GM18498 (cell line): ENCODE measurements around the gene OPN1MW.
A peak's percentile ranks its signal among the peaks of the same experiment; 100 is the strongest.
"Not testable (repeated sequence)": the region's sequence is repeated elsewhere in the genome, so short reads cannot be mapped to it uniquely, and the experiment has no call there.

Experiments used
- ATAC-seq: cut with Tn5 transposase; IDR thresholded peaks from one replicate; pipeline ENCODE4 v1.9.1; 2021; ENCODE audit warnings: mild to moderate bottlenecking, moderate library complexity; ENCODE audit not compliant: unreplicated experiment

Gene OPN1MW

DNA sequence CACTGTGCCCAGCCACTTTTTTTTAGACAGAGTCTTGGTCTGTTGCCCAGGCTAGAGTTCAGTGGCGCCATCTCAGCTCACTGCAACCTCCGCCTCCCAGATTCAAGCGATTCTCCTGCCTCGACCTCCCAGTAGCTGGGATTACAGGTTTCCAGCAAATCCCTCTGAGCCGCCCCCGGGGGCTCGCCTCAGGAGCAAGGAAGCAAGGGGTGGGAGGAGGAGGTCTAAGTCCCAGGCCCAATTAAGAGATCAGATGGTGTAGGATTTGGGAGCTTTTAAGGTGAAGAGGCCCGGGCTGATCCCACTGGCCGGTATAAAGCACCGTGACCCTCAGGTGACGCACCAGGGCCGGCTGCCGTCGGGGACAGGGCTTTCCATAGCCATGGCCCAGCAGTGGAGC lies at the start of gene OPN1MW:
Gene OPN1MW, plus strand, starts transcription at position 301 of the 400 bp plus-strand sequence. Its CDS starts 82 bp downstream, at position 383.
- ATAC-seq, result not testable (repeated sequence)

DNA sequence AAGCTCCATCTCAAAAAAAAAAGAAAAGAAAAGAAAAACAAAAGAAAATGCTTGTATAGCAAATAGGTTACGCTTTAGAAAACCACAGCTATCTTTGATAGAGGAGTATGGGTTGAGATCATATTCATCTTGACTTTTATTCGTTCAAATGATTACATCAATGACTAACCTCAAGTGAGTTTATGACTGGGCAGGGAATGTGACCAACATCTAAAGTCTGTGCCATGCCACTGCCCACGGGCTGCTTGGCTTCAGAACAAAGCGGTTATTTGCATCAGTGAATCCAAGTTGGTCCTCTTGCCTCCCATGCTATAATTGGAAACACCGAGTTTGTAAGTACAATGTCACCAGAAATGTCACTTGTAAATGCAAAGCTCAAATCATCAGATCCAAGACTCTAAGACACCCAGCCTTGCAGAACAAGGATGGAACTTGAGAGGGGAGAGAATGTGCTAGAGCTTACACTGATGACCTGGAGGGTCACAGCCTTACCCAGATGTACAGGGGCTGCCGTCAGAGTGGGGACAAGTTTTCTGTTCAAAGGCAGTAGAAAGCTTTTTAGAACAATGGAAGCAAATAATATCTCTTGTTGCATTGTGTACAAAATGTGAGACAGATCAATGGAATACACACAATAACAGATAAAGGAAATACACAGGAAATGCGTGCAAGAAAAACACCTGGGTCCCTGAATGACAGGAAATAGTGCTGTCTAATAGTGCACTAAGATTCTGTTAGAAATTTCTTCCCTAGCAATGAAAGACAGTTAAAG lies 46.8 kb upstream of the OPN1MW start:
- no peak for ATAC-seq

DNA sequence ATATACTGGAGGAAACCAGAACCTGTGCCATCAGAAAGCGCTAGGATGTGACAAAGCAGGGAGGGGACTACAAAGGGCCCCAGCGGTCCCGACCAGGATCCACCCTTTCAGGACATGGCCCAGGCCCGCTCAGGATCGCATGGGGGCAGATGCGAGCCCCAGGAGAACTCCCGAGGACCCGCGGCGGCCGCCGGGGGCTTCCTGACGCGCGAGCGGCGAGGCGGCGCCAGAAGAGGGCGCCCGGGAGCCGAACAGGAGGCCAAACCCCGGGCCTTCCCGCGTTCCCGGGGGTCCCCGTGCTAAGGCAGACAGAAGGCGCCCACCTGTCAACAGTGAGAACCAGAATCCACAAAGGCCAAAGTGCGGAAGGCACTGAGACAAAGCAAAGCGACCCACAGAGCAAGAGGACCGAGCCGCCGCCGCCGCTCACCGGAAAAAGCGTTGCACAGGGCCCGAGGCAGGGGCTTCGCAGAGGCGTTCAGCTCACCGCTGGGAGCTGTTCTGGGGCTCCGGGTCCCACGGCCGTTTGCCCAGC lies 45.7 kb upstream of the OPN1MW start:
- ATAC-seq, result no peak

DNA sequence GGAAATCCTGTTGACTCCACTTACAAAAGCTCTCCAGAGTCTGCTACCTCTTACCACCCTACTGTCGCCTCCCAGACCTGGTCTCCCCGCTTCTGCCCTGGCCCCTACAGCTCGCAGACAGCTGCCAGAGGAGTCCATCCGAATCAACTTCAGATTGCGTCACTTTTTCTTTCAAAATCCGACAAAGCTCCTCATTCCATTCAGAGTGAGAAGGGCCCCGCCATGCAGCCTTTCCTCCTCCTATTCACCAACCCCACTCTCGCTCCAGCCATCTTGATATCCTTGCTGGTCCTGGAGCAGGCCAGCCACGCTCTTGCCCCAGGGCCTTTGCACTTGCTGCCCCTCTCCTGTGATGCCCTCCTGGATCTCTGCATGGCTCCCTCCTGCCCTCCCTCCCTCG lies 43.5 kb upstream of the OPN1MW start:
- ATAC-seq, result no peak

DNA sequence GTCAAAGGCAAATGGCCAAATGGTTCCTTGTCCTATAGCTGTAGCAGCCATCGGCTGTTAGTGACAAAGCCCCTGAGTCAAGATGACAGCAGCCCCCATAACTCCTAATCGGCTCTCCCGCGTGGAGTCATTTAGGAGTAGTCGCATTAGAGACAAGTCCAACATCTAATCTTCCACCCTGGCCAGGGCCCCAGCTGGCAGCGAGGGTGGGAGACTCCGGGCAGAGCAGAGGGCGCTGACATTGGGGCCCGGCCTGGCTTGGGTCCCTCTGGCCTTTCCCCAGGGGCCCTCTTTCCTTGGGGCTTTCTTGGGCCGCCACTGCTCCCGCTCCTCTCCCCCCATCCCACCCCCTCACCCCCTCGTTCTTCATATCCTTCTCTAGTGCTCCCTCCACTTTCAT lies 42.2 kb upstream of the OPN1MW start:
- no peak for ATAC-seq

DNA sequence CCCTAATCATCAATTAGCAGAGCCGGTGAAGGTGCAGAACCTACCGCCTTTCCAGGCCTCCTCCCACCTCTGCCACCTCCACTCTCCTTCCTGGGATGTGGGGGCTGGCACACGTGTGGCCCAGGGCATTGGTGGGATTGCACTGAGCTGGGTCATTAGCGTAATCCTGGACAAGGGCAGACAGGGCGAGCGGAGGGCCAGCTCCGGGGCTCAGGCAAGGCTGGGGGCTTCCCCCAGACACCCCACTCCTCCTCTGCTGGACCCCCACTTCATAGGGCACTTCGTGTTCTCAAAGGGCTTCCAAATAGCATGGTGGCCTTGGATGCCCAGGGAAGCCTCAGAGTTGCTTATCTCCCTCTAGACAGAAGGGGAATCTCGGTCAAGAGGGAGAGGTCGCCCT lies 41.7 kb upstream of the OPN1MW start:
- no peak for ATAC-seq

DNA sequence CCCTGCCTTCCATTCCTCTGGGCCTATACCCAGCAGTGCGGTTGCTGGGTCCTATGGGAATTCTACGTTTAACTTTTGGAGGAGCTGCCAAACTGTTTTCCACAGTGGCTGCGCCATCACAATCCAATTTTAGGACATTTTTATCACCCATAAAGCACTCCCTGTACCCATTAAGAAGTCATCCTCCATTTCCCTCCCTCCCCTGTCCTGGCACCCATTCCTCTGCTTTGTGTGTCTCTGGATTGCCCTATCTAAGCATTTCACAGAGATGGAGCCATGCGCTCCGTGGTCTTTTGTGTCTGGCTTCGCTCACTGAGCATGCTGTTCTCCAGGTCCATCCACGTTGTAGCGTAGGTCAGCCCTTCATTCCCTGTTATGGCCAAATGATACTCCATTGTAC lies 40.0 kb upstream of the OPN1MW start:
- ATAC-seq, result no peak

DNA sequence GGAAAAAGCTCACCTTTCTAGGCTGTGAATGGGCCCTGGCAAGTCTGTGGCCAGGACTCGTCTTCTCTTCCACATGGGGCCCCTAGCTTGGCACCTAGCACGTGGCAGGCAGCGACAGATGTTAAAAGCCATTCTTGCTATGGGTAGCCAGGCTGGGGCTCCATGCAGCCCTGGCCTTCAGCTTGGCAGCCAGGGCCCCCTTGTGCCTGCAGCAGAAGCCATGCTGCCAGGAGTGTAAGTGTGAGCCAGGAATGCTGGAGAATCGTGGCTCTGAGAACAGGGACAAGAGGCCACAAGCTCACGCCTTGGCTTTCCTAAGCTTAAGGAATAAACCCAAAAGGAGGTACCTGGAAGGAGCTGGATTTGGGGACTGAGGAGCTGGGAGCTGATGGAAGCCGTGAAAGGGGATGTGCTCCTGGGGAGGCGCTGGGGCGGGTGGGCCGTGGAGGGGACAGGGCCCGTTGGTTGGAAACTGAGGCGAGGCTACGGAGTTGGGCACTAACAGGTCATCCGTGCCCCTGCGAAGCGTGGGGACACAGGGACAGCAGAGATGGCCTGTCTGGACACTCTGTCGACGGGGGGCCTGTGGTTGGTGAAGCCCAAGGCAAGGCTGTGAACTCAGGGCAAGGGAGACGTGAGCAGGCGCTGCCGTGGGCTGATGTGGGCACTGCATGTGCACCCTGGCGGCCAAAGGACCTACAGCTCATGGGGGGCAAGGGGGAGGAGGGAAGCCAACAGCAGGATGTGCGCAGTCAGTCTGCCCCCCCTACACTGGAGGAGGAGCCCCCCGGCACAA lies 39.2 kb upstream of the OPN1MW start:
- ATAC-seq, result no peak

DNA sequence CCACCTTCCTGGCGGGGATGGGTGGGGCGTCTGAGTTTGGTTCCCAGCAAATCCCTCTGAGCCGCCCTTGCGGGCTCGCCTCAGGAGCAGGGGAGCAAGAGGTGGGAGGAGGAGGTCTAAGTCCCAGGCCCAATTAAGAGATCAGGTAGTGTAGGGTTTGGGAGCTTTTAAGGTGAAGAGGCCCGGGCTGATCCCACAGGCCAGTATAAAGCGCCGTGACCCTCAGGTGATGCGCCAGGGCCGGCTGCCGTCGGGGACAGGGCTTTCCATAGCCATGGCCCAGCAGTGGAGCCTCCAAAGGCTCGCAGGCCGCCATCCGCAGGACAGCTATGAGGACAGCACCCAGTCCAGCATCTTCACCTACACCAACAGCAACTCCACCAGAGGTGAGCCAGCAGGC lies 38.4 kb upstream of the OPN1MW start, which contains the start of gene OPN1LW:
Gene OPN1LW, plus strand, starts transcription at position 234 of the 400 bp plus-strand sequence. Its CDS starts 41 bp downstream, at position 275.
- ATAC-seq, result not testable (repeated sequence)

DNA sequence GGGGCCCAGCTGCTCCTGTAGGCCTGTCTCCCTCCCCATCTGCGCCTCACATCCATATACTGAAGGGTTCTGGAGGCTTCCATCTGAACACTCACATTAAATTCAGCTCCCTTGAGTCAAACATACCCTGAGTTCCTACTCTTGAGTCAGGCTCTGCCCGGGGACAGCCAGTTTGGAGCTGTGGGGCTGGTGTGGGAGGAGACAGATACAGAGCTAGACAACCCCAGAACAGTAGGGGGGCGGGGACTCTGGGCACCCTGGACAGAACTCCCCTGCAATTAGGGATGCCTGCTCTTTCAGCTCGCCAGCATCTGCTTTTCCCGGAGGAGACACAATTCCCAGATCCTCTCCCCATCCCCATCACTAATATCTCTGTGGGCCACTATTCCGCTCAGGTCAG lies 31.4 kb upstream of the OPN1MW start:
- not testable (repeated sequence) for ATAC-seq

DNA sequence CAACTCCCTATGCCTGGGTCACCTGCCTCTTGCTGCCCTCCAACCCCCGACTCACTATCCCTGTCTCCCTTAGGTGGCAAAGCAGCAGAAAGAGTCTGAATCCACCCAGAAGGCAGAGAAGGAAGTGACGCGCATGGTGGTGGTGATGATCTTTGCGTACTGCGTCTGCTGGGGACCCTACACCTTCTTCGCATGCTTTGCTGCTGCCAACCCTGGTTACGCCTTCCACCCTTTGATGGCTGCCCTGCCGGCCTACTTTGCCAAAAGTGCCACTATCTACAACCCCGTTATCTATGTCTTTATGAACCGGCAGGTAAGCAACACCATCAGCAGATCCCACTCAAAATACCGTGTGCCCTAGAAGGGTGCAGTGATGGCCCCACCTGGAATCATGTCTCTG lies 26.2 kb upstream of the OPN1MW start:
- ATAC-seq, result not testable (repeated sequence)

DNA sequence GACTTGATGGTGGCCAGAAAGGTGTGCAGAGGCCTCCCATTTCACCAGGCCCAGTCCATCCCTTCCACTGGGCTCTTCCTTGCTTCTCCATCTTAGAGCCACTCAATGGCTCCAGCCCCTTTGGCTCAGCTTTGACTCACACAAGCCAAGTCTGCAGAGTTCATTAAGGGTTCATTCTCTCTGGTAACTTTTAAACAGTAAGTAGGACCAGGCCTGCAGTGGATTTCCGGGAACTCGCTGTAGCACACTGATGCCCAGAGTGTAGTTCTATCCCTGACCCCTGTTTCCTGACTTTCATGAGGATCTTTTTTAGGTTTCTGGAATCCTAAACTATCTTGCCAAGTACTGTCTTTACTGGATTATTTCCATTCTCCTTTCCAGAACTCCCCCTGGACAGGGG lies 25.2 kb upstream of the OPN1MW start:
- not testable (repeated sequence) for ATAC-seq

DNA sequence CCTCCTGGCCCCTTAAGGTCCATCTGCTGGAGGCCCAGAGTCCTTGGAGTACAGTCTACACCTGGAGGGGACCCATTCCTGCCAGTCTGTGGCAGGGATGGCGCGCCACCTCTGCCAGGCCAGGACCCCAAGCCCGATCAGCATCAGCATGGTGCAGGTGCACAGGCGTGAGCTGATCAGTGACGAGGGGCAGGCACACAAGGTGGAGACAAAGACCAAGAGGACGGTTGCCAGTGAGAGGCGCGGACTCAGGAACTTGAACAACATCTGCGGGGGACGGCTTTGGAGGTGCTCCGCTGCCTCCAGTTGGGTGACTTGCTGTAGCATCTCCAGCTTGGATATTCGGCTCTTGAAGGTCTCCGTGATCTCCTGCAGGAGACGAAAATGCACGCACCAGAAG lies 23.1 kb upstream of the OPN1MW start:
- not testable (repeated sequence) for ATAC-seq

DNA sequence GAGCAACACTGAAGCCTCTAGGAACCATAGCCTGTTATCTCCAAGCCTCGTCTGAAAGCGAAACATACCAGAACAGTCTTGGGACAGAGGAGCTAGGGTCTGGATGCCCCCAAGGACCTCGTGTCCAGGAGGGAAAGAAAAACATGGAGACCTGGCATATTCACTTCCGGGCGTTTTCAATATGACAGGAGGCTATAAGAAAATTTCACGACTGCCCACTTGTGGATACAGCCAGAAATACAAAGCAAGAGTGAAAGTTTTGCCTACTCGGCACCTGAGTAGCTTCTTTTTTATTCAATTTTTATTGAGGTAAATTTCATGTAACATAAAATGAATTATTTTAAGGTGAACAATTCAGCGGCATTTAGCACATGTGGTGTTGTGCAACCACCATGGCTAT lies 17.5 kb upstream of the OPN1MW start:
- ATAC-seq, result not testable (repeated sequence)

DNA sequence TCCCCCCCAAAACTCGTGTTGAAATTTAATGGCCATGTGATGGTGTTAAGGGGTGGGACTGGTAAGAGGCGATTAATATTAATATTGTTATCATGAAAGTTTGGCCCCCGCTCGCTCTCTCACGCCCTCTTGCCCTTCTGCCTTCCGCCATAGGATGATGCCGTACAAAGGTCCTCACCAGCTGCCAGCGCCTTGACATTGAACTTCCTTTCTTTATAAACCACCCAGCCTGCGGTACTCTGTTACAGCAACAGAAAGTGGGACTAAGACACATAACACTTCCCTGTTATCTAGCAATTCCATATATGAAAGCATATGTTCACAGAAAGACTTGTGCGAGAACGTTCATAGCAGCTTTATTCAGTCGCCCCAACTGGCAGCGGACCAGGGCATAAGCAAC lies 14.0 kb upstream of the OPN1MW start:
- not testable (repeated sequence) for ATAC-seq

DNA sequence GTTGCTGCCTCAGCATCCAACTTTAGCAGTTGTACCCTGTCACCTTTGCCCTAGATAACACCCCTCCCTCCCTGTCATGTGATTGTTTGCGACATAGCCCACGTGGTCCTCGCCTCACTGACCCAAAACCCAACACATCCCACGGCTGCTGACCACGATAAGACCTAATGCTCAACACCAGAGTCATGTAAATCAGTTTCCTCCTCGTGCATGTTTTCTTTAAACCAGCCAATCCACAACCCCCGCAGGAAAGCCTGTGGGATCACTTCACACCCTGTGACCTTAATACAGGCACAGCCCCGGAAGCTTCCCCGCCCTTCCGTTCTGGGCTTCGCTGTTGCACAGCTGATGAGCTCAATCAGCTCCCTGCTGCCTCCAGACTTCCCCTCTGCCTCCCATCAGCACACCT lies 9.9 kb upstream of the OPN1MW start:
- ATAC-seq, result peak; percentile 56

DNA sequence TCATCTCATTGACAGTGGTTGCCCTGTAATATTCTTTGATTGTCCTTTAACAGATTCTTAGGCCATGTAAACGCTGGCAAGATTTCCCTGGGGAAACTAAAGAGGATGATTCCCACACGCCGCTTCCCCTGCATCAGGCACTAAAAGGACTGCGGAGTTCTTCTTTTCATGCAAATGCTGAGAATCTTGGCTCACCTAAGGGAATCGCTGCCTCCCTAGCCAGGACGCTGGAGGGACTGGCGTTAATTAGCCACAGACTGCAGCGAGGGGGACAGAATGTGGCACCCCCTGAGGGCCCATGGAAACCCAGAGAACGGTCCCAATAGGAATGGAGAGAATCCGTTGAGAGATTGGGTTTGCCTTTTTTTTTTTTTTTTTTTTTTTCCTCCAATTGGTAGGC lies 8.0 kb upstream of the OPN1MW start:
- not testable (repeated sequence) for ATAC-seq

DNA sequence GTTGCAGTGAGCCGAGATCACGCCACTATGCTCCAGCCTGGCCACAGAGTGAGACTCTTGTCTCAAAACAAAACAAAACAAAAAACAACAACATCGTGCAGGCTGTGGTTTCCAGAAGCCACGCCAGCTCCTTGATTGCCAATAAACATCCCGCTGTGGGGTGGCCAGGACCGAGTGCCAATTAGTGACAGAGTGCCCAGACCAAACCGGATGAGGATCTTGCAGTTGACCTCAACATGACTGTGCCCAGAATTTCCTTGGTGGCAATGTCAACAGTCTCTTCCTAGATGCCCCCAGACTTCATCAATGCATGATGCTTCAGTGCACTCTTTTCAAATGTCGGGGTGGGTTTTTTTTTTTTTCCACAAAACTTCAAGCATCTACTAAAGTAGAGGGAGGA lies 1.4 kb downstream of the OPN1MW start:
- ATAC-seq, result not testable (repeated sequence)

DNA sequence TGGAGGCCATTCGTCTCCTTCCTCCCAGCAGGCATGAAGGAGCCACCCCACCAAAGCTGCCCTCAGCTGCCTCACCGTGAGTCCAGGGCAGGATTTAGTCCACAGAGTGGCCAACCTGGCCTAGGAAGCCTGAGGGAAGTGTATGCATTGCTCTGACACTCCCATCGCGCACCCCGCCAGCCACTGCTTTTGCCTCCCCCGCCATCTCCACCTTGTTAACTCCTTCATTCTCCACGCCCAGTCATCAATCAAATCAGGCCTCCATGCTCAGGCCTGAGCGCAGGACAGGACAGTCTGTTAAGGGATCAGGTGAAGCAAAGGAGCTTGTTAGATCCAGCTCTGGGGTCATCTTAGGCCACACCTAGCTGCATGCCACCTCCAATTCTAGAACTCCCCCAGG lies 10.4 kb downstream of the OPN1MW start:
- not testable (repeated sequence) for ATAC-seq

DNA sequence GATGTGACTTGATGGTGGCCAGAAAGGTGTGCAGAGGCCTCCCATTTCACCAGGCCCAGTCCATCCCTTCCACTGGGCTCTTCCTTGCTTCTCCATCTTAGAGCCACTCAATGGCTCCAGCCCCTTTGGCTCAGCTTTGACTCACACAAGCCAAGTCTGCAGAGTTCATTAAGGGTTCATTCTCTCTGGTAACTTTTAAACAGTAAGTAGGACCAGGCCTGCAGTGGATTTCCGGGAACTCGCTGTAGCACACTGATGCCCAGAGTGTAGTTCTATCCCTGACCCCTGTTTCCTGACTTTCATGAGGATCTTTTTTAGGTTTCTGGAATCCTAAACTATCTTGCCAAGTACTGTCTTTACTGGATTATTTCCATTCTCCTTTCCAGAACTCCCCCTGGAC lies 11.9 kb downstream of the OPN1MW start:
- ATAC-seq, result not testable (repeated sequence)

DNA sequence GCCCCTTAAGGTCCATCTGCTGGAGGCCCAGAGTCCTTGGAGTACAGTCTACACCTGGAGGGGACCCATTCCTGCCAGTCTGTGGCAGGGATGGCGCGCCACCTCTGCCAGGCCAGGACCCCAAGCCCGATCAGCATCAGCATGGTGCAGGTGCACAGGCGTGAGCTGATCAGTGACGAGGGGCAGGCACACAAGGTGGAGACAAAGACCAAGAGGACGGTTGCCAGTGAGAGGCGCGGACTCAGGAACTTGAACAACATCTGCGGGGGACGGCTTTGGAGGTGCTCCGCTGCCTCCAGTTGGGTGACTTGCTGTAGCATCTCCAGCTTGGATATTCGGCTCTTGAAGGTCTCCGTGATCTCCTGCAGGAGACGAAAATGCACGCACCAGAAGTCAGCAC lies 14.1 kb downstream of the OPN1MW start:
- ATAC-seq, result not testable (repeated sequence)
